HG03045 (cell line): ENCODE data around the gene RHOB.
"Not testable (repeated sequence)": the region's sequence is repeated elsewhere in the genome, so short reads cannot be mapped to it uniquely, and the experiment has no call there.

Experiments
- ATAC-seq: cut with Tn5 transposase; IDR thresholded peaks from one replicate; pipeline ENCODE4 v1.9.1; 2021; ENCODE audit warnings: mild to moderate bottlenecking, moderate library complexity; ENCODE audit not compliant: unreplicated experiment

RHOB gene

DNA sequence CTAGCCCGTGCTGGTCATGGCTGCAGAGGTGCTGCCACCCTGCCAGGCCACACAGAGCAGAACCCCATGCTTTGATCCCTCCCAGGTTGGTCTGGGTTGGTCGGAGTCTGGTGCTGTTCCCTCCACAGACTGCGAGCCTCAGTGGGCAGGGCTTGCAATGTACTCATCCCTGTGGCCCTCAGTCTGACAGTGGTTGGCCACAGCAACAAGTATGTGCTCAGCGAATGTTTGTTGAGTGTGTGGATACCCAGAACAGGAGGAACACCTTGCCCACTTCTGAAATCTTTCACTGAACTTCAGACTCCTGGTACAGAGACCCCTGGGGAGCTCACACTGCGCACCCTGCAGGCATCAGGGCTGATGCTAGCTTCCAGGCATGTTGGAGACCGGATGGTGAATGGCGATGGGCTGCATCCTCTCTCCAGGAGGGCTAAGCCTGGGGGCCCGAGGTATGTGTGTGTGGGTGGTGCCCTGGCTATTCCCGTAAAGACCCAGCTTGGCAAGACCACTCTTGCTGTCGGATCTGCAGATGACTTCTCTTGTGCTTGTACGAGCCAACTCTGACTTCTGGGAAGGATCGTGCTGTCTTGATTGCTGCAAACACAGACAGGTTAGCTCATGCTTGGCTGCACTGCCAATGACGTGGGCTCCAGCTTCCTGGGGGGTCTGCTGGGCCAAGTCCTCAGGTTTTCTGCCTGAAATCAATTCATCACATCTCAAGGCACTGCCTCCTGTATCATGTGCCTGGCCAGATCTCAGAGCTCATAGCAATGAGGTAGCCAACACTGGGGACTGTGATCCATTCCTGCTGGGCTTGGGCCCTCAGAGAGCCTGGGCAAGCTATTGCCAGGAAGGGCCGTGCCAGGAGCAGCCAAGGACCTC, 43.7 kb downstream of the RHOB start:
- ATAC-seq: no peak

DNA sequence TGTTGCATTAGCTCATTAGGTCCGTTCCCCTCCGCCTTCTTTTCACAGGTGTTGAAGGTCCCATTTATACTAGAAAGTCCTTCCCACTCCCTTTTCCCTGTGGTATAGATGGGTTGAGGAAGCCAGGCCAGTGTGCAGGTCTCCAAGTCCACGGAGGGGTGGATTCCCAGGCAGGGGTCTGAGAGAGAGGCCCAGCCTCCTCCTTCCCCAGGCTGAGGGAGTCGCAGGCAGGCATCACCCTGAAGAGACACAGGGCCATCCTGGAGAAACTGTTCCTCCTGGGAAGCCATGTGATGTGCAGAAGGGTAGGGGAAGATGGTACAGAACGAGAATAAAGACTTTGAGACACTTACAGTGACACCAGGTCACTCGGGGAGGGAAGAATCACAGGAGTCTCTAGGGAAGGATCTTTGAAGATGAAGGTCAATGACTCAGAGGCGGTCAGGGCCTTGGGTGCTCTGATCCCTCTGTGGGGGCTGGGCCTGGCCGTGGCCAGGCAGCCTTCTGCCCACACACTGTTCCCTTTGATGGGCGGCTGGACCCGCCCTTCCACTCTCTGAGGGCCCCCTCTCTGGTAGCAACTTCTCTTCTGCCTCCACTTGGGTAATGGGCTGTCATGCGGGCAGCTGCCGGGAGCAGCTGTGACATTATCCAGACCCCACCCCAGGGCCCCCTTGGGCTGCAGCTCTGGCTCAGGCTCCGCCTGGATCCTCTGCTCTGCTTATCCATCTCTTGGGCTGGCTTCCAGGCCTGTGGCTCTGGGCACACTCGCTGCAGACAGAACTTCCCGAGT, 45.1 kb downstream of the RHOB start:
- no peak for ATAC-seq

DNA sequence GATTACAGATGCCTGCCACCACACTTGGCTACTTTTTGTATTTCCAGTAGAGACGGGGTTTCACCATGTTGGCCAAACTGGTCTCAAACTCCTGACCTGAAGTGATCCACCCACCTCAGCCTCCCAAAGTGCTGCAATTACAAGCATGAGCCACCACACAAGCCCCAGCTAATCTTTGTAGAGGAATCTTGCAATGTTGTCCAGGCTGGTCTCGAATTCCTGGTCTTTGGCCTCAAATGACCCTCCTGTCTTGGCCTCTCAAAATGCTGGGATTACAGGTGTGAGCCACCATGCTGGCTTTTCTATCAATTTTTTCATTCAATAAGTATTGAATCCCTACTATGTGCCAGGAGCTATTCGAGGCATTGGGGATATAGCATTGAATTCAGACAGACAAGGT, 46.2 kb downstream of the RHOB start:
- ATAC-seq: not testable (repeated sequence)

DNA sequence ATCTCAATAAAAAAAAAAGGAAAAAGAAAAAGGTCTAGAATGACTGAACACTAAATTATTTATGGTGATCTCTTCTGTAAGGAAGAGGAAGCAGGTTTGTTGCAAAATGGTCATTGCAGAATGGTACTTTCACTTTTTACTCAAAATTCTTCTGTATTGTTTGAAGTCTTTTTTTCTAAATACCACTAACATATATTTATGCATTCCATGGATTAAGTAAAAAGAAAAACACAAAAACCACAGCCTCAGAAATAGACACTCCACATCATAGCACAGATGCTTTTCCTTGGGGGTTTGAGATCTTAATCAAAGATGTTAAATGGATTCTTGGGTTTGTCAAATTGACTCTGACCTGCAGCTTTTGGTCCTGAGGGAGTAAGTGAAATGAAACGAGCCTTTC, 47.4 kb downstream of the RHOB start:
- no peak for ATAC-seq

DNA sequence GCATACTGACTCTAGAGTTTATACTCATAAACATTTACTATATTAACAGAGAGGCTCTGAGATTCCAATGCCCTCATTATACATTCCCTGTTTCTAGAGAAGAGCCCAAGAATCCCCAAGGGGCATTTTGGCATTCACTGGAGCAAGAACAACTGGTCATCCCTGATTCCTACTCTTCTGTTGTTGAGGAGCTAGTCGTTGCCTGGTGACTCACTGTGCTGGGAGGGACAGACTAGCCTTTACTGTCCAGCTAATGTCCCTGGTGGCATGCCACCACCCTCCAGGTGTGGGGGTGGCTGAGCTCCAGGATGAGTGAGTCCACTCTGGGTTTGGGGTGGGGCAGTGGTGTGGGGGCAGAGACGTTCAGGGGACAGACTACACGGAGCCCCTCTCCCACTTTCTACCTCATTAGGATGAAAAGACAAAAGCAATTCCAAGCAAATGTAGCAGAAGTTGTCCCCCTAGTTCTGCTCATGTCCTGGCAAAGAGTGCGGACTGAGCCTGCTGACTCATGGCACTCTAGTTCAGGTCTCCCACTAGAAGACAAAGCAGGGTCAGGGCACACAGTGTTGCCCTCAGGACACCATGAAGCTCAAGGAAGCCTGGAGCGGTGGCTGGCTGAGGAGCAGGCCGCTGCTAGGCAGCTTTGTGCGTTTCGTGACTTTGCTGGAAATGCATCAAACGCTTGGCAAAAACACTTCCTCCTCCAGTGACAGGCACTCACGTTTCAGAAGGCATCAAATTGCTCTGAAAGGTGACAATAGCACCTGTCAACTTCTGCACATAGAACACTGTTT, 49.4 kb downstream of the RHOB start:
- ATAC-seq: no peak

DNA sequence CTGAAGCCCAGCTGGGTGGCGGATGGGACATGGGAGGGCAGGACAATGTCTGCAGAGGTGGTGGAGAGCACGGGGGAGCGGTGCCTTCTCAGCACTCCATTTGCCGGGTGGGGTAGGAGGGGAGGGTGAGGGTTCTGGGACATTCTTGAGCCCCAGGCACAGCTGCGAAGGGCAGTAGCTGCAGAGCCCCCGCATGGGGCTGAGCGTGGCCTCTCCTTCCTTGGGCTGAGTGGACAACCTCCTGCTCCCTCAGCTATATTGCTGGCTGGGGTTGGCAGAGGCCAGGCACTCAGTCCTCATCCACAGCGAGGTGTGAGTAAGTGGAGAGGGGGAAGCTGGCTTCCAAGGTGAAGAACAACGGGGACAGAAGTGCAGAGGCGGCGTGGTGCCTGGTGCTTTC, 50.1 kb downstream of the RHOB start:
- ATAC-seq: no peak
